Epithelial cell of proximal tubule (primary cell): ENCODE results near the gene ATF4. TPM values are rescaled to one million over a fixed set of nuclear protein-coding genes. Genes with fewer than 3 reads are reported as not detected.
"Not testable (repeated sequence)": the region's sequence is repeated elsewhere in the genome, so short reads cannot be mapped to it uniquely, and the experiment has no call there.

Source experiments
- DNase-seq: peaks from one replicate; pipeline ENCODE4 v3.0.0-alpha.2; 2011; ENCODE audit warnings: low read depth
- H3K4me3 ChIP-seq: 2 replicates; pipeline ENCODE4 v1.5.1; 2011; ENCODE audit warnings: low read depth, mild to moderate bottlenecking, low read length
- total RNA-seq: library from RNA; depleted of rRNA; stranded (reverse); fragments of >200 nt; gene quantifications from 2 replicates; pipeline ENCODE4 v1.2.3, GENCODE V29; 2015
- TF ChIP-seq, protein P1 (sequence below): conservative IDR thresholded peaks from 2 replicates; pipeline ENCODE4 v1.5.1; 2012; ENCODE audit warnings: low read depth, mild to moderate bottlenecking, low read length

ATF4 gene
- total RNA-seq, 1 donor from 2014 or later = 294 TPM

DNA sequence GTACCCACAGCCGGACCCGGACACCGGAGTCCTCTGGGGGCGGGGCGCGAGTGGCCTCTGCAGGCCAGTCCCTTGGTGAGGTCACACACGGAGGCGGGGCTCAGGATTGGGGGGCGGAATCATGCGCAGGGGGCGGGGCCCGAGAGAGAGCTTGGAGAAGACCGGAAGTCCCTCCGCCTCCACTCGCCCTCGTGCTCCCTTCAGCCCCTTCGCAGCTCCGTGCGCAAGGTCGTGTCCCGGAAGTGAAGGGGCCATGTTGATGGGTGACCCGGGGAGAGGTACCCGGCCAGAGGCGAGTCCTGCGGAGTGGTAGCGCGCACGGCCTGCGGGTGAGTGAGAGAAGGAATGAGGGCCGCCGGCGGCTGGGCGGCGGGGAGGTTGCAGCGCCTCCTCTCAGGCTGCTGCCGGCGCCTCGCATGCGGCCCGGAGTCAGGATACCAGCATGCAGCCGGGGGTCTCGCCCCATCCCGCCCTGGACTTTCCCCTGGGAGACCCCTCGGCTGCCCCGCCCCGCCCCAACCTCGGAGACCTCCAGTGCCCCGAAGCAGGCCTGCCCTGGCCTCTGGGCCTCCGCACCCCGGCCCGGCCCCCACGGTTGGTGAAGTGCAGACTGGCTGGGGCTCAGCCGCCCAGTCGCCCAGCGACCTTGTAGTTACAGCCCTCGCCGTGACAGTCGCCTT, 18.1 kb upstream of the ATF4 start, which contains the start of gene MIEF1:
TSS of gene MIEF1 (plus strand) at position 182 of the 680 bp plus-strand sequence. CDS start 9,005 bp downstream, outside the sequence.
- DNase-seq = no peak
- TF ChIP-seq, protein P1, sequence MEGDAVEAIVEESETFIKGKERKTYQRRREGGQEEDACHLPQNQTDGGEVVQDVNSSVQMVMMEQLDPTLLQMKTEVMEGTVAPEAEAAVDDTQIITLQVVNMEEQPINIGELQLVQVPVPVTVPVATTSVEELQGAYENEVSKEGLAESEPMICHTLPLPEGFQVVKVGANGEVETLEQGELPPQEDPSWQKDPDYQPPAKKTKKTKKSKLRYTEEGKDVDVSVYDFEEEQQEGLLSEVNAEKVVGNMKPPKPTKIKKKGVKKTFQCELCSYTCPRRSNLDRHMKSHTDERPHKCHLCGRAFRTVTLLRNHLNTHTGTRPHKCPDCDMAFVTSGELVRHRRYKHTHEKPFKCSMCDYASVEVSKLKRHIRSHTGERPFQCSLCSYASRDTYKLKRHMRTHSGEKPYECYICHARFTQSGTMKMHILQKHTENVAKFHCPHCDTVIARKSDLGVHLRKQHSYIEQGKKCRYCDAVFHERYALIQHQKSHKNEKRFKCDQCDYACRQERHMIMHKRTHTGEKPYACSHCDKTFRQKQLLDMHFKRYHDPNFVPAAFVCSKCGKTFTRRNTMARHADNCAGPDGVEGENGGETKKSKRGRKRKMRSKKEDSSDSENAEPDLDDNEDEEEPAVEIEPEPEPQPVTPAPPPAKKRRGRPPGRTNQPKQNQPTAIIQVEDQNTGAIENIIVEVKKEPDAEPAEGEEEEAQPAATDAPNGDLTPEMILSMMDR = no peak
- H3K4me3 ChIP-seq = peak within 1 kb of the TSS; percentile 88

- no peak for DNase-seq
- H3K4me3 ChIP-seq = peak overlapping the region; percentile 88
- TF ChIP-seq, protein P1 = no peak
Observed at GRCh38 chr22:39502789-39503409, 17.5 kb upstream of the ATF4 start.

DNA sequence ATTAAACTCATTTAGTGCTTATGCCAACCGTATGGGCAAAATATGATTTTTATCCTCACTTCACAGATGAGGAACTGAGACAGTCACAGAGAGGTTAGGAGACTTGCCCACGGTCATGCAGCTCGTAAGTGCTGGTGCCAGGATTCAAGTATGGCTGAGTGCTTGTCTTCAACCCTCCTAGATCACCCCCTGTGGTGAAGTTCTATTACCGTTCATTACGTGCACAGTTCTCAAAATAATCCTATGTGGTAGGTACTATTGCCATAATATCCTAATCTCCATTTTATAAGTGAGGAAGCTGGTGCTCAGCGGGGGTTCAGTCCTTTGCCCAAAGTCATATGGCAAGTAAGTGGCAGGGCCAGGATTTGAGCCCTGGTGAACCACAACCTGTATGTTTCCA, 16.7 kb upstream of the ATF4 start:
- TF ChIP-seq, protein P1 = no peak
- H3K4me3 ChIP-seq = peak overlapping the region; percentile 88
- DNase-seq = no peak

DNA sequence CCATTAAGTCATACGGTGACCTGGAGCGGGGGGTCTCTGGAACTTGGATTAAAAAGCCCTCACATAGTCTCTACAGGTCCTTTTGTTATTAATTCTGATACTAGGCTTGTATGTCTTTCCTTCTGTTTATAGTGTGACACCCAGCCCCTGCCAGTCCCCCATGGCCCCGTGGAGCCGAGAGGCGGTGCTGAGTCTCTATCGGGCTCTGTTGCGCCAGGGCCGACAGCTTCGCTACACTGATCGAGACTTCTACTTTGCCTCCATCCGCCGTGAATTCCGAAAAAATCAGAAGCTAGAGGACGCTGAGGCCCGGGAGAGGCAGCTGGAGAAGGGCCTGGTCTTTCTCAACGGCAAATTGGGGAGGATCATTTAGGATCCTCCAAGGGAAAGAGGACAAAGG, 16.3 kb upstream of the ATF4 start:
- DNase-seq = no peak
- peak overlapping the region; percentile 88 for H3K4me3 ChIP-seq
- TF ChIP-seq, protein P1 = no peak

DNA sequence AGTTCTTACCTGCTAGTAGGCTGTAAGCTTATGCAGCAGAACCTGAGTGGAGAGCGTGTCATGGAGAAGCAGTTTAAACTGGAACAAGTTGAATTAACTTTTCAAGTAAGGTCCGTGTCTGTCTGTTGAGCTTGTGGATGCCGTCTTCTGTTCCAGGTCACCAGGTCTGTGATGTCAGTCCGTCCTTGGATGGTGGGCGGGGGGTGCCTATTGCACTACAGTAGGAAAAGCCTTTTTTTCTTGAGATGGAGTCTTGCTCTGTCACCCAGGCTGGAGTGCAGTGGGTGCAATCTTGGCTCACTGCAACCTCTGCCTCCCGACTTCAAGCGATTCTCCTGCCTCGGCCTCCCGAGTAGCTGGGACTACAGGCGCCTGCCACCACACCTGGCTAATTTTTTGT, 13.3 kb upstream of the ATF4 start:
- not testable (repeated sequence) for DNase-seq, H3K4me3 ChIP-seq

DNA sequence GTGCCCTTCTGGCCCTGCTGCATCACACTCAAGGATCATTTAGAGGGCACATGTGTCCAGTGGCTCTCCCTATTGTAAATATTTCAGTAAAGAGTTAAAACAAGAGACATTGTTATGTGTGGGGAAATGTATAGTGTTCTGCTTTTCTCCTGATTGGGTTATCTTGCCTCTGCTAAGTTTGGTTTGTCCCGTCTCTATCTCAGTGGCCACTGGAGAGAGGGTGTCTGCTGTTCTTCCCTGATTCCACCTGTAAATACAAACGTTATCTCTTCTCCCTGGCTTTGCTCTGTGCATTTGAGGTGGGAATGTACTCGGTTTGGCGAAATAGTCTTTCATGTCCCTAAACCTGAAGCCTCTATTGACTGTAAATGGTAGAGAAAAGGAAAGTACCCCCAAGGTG, 12.0 kb upstream of the ATF4 start:
- no peak overlapping the region for H3K4me3 ChIP-seq
- TF ChIP-seq, protein P1 = no peak
- DNase-seq = no peak

GRCh38 chr22:39510529-39511149, 9.7 kb upstream of the ATF4 start:
- H3K4me3 ChIP-seq = no peak overlapping the region
- DNase-seq = no peak
- TF ChIP-seq, protein P1 = no peak
